ENCODE data around the gene ISL1.

Gene ISL1

GRCh38 chr5:51404255-51404654 lies 21.0 kb downstream of the ISL1 start:
- Histone ChIP-seq H3K27ac (ENCODE audit: low read length) (no peak overlapping the region), H3K9ac (ENCODE audit: low read length) (no peak overlapping the region), H3K4me1 (ENCODE audit: control insufficient read depth, low read depth, low read length) (peaks cover 11% of the 10 kb centered on the region), H3K27me3 (ENCODE audit: control insufficient read depth, insufficient read depth, low read length) (peaks cover 43% of the 10 kb centered on the region), H3K36me3 (ENCODE audit: control insufficient read depth, low read depth, low read length) (no peaks in the 10 kb centered on the region), H3K9me3 (ENCODE audit: control insufficient read depth, low read depth, low read length) (no peaks in the 10 kb centered on the region), H3K4me3 (ENCODE audit: low read length) (no peak overlapping the region)

- Histone ChIP-seq H3K9me3 (ENCODE audit: control insufficient read depth, low read depth, low read length) (no peaks in the 10 kb centered on the region), H3K9ac (ENCODE audit: low read length) (no peak overlapping the region), H3K27me3 (ENCODE audit: control insufficient read depth, insufficient read depth, low read length) (no peaks in the 10 kb centered on the region), H3K4me1 (ENCODE audit: control insufficient read depth, low read depth, low read length) (no peaks in the 10 kb centered on the region), H3K4me3 (ENCODE audit: low read length) (no peak overlapping the region), H3K27ac (ENCODE audit: low read length) (no peak overlapping the region), H3K36me3 (ENCODE audit: control insufficient read depth, low read depth, low read length) (no peaks in the 10 kb centered on the region)
These were observed 28.7 kb downstream of the ISL1 start for GRCh38 chr5:51411921-51412325.

DNA sequence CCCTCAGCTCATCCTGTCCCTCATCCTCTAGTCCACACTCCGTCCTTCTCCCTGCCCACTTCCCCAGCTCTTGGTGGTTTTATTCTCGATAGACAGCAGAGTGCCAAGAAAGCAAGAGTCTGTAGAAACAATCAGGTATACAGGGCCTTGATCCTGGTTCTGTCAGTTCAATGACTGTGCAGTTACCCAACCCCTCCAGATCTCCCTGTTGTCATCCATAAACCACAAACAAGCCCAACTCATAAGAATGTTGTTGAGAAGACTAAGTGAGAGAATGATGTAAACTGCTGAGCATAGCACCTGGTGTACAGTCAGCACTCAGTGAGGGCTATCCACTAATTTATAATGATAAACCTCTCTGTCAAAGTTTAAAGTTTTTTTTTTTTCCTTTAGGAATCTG lies 31.3 kb downstream of the ISL1 start:
- no peaks in the 10 kb centered on the region for H3K4me1 ChIP-seq (ENCODE audit: control insufficient read depth, low read depth, low read length)
- no peaks in the 10 kb centered on the region for H3K9me3 ChIP-seq (ENCODE audit: control insufficient read depth, low read depth, low read length)
- H3K36me3 ChIP-seq (ENCODE audit: control insufficient read depth, low read depth, low read length), result no peaks in the 10 kb centered on the region
- H3K9ac ChIP-seq (ENCODE audit: low read length), result no peak overlapping the region
- no peak overlapping the region for H3K4me3 ChIP-seq (ENCODE audit: low read length)
- H3K27ac ChIP-seq (ENCODE audit: low read length), result no peak overlapping the region
- no peaks in the 10 kb centered on the region for H3K27me3 ChIP-seq (ENCODE audit: control insufficient read depth, insufficient read depth, low read length)

DNA sequence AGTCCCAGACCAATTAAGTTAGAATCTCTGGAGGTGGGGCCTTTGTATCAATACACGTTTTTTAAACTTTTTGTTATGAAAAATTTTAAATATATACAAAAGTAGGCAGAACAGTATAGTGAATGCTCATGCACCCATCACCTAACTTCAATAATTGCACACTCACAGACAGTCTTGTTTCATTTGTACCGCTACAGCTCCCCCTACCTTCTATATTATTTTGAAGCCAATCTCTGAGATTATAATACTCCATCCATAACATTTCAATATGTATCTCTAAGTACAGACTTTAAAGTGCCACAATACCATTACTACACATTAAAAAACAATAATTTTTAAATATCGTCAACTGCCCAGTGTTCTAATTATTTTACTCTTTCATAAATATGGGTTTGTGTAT lies 32.9 kb downstream of the ISL1 start:
- H3K4me3 ChIP-seq (ENCODE audit: low read length), result no peak overlapping the region
- H3K27ac ChIP-seq (ENCODE audit: low read length), result no peak overlapping the region
- H3K27me3 ChIP-seq (ENCODE audit: control insufficient read depth, insufficient read depth, low read length), result no peaks in the 10 kb centered on the region
- H3K9ac ChIP-seq (ENCODE audit: low read length), result no peak overlapping the region
- H3K36me3 ChIP-seq (ENCODE audit: control insufficient read depth, low read depth, low read length), result no peaks in the 10 kb centered on the region
- H3K9me3 ChIP-seq (ENCODE audit: control insufficient read depth, low read depth, low read length), result no peaks in the 10 kb centered on the region
- no peaks in the 10 kb centered on the region for H3K4me1 ChIP-seq (ENCODE audit: control insufficient read depth, low read depth, low read length)

GRCh38 chr5:51433052-51433710 lies 49.9 kb downstream of the ISL1 start:
- H3K36me3 ChIP-seq (ENCODE audit: control insufficient read depth, low read depth, low read length), result no peaks in the 10 kb centered on the region
- H3K9ac ChIP-seq (ENCODE audit: low read length), result no peak overlapping the region
- no peaks in the 10 kb centered on the region for H3K9me3 ChIP-seq (ENCODE audit: control insufficient read depth, low read depth, low read length)
- no peak overlapping the region for H3K4me3 ChIP-seq (ENCODE audit: low read length)
- H3K27ac ChIP-seq (ENCODE audit: low read length), result no peak overlapping the region
- H3K27me3 ChIP-seq (ENCODE audit: control insufficient read depth, insufficient read depth, low read length), result no peaks in the 10 kb centered on the region
- no peaks in the 10 kb centered on the region for H3K4me1 ChIP-seq (ENCODE audit: control insufficient read depth, low read depth, low read length)

GRCh38 chr5:51439232-51439631 lies 56.0 kb downstream of the ISL1 start:
- no peak overlapping the region for H3K4me3 ChIP-seq (ENCODE audit: low read length)
- H3K27ac ChIP-seq (ENCODE audit: low read length), result no peak overlapping the region
- no peaks in the 10 kb centered on the region for H3K4me1 ChIP-seq (ENCODE audit: control insufficient read depth, low read depth, low read length)
- no peaks in the 10 kb centered on the region for H3K27me3 ChIP-seq (ENCODE audit: control insufficient read depth, insufficient read depth, low read length)
- no peak overlapping the region for H3K9ac ChIP-seq (ENCODE audit: low read length)
- no peaks in the 10 kb centered on the region for H3K36me3 ChIP-seq (ENCODE audit: control insufficient read depth, low read depth, low read length)
- no peaks in the 10 kb centered on the region for H3K9me3 ChIP-seq (ENCODE audit: control insufficient read depth, low read depth, low read length)
